GM19351 (cell line): ENCODE data around the gene IZUMO1.
"Not testable (repeated sequence)": the region's sequence is repeated elsewhere in the genome, so short reads cannot be mapped to it uniquely, and the experiment has no call there.

Source experiments
- ATAC-seq: cut with Tn5 transposase; IDR thresholded peaks from one replicate; pipeline ENCODE4 v1.9.1; 2021; ENCODE audit warnings: mild to moderate bottlenecking, moderate library complexity; ENCODE audit not compliant: unreplicated experiment

IZUMO1 gene

DNA sequence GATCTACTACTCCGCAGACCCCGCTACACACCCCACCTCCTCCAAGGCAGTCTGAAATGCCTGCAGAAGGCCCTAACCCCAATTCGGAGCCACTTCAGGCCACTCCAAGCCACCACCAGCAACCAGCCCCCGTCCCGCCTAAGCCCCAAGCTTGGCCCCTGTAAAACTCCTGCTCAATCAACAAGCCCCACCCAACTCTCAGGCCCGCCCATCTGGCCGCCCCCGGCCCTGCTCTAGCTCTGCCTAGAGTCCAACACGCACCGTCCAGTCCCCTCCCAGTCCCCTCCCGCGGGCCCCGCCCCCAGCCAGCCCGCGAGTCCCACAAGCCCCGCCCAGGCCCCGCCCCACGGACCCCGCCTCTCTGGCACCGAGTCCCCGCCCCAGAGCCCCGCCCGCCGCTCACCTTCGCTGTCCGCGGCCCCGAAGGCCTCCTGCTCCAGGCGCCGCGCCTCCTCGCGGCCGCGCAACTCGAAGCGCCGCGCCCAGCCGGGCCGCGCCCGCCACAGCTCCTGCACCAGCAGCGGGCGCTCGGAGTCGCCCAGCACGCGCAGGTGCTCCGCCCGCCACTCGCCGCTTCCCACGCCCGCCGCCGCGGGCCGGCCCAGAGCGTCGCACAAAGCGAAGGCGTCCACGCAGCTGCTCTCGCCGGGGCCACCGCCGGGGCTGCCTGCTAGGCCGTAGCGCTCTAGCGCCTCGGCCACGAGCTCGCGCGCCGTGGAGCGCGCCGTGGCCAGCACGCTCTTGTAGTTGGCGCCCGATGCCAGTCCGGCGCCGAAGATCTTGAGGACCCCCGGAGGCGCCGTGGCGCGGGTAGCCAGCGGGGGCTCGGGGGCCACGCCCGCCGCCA is 7.9 kb downstream of the IZUMO1 start:
- peak; percentile 90 for ATAC-seq

- no peak for ATAC-seq
Observed at GRCh38 chr19:48737360-48737998, 9.2 kb downstream of the IZUMO1 start.

DNA sequence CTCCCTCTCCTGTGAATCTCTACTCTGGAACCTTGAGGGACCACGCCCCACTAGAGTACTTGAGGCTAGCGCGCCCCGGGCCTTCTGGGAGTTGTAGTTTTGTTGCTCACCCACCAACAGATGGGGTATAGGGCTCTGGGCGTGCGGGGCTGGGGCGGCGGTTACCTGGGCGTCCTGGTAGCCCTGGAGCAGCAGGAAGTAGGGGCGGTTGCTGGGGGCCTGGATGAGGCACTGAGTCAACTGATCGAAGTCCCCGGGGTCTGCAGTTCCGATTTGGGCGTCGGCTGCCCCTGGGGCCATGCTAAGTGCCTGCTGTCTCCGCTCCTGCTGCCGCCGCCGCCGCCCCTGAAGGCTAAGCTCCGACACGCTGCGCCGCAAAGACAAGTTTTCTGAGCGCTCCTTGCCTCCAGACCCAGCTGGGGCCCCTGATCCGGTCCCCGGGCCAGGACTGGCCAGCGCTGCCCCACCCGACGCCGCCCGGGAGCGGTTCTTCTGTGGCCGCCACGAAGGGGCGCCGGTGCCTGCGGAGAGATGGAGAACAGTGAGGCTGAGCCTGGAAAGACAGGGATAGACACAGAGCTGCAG is 11.6 kb downstream of the IZUMO1 start:
- ATAC-seq, result no peak

DNA sequence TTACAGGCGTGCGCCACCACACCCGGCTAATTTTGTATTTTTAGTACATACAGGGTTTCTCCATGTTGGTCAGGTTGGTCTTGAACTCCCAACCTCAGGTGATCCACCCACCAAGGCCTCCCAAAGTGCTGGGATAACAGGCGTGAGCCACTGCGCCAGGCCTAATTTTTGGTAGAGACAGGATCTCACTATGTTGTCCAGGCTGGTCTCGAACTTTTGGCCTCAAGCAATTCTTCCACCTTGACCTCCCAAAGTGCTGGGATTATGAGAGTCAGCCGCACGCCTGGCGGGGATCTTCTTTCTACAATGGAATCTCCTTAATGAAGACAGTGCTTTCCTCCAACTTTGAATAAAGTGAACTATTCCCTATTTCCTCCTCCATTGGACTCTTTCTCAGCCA is 12.1 kb downstream of the IZUMO1 start:
- no peak for ATAC-seq

- no peak for ATAC-seq
Observed at GRCh38 chr19:48731452-48731851, 15.3 kb downstream of the IZUMO1 start.

DNA sequence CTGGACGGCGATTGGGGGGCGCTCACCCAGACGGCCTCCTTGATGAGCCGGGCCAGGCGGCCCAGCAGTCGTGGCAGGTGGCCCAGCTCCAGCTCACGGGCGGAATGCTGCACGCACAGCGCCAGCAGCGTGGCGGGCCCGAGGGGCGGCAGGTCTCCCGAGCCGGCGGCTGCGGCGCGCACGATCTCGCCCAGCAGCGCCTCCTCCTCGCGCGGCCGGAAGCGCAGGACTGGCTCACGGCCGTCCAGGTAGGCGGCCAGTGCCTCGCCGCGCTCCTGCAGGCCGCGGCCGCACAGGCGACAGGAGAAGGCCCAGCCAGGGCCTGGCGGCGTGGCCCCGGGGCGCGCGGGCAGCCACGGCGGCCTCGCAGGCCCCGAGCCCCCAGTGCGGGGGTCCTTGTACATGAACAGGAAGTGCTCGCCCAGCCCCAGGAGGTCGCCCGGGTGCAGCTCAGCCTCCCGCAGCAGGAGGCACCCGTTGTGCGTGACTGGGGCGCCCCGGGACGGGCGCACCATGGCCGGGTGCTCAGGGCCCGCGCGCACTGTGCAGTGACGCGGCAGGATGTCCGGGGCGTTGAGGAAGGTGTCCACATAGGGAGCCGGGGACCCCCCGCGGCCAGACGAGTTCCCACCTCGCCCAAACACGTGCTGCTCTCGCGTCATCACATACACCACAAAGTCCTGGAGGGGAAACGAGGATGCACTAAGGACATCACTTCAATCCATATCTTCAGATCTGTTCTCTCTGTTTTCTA is 17.6 kb downstream of the IZUMO1 start:
- ATAC-seq, result no peak

GRCh38 chr19:48726556-48726955 is 20.2 kb downstream of the IZUMO1 start:
- ATAC-seq, result no peak

DNA sequence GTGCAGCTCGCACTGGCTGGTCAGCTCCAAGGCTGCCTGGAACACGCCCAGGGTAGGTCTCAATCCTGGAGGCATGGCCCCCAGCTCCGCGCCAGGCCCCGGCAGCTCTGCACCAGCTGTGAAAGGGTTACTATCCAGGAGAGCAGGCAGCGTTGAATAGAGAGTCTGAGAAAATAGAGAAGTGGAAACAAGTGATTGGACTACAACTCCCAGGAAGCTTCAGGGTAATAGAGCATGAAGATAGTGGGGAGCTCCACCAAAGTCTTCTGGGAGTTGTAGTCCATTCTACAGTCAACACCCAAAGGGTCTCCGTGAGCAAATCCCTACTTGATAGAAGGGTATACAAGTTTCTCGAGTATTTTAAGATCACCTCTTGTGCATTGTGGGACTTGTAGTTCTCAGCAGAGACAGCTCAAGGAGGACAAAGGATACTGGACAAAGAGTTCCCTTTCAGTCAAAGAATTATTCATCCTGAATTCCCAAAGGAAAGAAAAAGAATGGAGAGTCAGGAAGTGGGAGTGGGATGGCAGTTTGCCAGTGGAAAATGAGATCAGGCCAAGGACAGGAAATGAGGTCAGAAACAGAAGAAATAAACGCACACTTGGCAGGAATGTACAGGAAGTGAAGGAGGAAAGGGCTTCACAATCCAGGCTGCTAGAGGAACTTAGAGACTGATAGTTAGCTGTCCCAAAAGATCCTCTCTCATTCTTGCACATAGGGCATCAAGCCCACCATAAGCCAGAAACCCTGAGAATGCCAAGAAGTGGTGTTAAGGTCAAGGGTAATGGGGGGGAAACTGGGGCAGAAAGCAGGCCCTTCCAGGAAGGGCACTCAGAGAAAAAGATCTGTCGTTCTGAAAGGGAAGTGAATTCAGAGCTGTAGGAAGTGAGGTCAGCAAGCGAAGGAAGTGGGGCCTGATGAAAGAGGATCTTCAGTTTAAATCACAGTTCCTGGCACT is 21.6 kb downstream of the IZUMO1 start:
- ATAC-seq, result no peak

DNA sequence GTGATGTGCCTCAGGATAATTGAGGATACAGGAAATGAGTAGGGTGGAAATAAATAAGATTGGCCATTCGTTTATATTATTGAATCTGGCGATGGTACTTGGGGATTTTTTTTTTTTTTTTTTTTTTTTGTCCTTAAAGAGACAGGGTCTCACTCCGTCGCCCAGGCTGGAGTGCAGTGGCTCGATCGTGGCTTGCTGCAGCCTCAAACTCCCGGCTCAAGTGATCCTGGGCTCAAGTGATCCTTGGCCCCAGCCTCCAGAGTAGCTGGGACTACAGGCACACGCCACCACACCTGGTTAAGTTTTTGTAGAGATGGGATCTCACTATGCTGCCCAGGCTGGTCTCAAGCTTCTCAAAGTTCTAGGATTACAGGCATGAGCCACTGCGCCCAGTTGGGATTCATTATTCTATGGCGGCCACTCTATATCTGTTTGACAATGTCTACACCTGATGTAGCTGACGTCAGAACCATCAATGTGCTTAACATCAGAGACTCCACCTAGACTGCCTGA is 24.5 kb downstream of the IZUMO1 start:
- ATAC-seq, result no peak

DNA sequence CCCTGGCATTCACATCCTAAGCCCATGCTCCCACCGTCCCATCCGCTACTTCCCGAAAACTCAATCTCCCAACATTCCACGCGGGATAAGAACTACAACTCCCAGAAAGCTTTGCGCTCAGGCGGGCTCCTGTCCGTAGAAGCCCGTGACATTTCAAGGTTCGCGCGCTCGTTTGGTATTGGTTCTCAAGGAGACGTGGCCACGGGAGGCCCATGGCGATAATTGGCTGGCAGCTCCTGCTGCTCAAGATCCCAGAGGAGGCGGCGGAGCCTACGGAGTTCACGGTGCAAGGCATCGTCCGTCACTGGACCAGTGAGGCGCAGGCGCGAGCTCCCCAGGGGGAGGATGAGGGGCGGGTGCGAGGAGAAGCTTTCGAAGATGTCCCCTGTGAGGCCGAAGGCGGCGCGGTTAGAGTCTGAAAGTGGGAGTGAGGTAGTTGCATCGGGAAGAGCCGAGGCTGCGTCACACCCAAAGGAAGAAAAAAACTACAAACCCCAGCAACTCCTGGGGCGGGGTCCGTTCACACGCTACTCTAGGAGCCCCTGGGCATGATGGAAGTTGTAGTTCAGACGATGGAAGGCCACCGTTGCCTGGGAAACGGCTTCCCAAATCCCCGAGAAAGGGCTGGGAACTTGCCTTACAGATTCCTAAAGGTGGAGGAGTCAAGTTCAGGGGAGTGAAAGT is 26.0 kb downstream of the IZUMO1 start:
- peak; percentile 80 for ATAC-seq

DNA sequence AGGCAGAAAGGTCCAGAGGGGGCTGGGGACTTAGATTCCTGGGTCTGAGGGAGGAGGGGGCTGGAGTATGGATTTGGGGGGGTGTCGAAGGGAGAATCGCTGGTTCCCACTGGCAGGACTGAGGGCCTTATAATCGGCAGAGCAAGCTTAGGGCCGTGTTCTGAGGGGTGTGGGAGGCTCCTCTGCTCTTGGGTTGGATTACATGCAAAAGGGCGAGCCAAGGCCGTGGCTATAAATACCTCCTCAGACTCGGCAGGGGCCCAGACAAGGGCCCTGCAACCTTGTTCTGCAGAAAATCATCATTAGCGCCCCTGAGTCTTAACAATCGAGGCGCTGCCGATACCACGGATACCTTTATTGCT is 26.5 kb downstream of the IZUMO1 start:
- peak; percentile 23 for ATAC-seq

DNA sequence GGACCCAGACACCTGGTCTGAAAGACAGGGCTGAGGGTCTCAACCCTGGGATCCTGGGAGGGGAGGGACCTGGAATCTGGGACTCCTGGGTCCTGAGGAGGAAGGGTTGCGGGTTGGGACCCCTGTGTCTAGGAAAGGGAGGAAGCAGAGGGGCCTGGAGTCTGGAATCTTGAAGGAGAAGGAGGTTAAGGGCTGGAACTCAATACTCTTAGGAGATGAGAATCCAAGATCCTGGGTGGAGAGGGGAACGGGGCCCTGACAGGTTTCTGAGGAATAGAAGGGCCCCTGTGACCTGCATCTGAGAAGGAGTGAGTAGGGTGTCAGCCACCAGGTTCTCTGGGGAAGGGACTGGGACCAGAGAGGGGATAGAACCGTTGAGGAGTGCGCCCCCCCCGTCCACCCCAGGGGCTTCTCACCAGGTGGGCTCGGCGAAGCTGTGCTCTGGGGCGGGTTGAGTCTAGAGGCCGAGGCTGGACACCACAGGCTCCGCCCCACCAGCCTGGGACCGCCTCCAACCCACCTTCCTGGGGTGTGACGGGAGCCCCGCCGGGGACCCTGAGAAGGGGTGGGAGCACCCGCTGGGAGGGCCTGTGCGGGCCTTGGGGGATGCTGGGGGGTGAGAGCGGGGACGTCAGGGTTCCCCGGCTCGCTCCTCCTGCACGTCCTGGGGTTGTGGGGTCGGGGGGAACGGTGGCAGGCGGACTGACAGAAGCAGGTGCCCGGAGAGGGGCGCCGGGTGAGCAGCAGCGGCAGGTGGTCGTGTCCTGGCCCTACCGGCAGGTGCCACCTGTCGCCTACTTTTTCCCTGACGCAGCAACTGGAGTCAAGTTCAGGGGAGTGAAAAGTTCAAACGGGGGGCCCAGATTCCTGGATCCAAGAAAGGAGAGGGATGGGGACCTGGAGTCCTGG is 27.2 kb downstream of the IZUMO1 start, which contains the start of gene MAMSTR:
TSS of gene MAMSTR (minus strand) at position 463 of the 909 bp plus-strand sequence. CDS start 694 bp downstream, outside the sequence.
- ATAC-seq, result no peak

- ATAC-seq, result no peak
Observed at GRCh38 chr19:48718711-48719231, 27.9 kb downstream of the IZUMO1 start.

DNA sequence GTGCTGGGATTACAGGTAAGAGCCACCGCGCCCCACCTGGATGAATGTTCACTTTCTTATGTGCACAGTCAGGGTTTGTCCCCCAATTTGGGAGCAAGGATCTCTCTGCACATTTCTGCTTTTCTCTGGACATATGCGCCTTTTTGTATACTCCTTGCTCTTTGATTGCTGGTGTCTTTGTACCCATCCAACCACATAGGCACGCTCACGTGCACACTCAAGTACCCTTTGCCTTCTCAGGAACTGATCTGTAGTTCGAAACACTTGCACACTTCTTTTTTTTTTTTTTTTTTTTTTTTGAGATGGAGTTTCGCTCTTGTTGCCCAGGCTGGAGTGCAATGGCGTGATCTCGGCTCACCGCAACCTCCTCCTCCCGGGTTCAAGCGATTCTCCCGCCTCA is 28.6 kb downstream of the IZUMO1 start:
- not testable (repeated sequence) for ATAC-seq

DNA sequence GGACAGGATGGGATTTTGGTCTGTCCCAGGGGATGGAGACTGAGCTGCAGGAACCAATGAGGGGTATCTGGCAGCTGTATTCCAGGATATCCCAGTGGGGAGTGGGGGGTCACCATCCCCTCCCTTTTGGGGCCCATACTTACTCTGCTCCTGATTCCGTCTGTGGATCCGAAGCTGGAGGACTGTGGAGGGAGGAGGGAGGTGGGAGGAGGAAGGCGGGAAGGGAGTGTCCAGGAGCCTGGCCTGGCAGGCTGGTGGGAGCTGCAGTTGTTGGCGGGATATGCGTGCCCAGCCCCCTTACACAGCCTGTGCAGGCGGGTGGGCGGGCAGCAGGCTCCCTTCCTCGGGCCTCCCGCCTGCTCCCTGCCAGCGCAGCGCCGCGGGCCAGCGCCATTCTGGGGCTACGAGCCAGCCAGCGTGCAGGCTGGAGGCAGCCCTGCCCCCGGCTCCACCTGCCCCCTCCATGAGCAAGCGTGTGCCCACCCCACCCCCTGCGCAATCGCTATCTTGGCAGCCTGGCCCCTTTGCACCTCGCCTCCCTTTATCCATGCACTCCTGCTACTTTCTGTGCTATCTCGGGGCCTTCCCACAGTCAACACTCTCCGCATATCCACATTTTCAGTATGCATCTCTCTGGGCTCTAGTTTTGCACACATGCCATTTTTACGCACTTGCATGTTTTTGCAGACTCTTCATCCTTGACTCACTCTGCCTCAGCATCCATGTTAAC is 30.0 kb downstream of the IZUMO1 start:
- ATAC-seq, result no peak

DNA sequence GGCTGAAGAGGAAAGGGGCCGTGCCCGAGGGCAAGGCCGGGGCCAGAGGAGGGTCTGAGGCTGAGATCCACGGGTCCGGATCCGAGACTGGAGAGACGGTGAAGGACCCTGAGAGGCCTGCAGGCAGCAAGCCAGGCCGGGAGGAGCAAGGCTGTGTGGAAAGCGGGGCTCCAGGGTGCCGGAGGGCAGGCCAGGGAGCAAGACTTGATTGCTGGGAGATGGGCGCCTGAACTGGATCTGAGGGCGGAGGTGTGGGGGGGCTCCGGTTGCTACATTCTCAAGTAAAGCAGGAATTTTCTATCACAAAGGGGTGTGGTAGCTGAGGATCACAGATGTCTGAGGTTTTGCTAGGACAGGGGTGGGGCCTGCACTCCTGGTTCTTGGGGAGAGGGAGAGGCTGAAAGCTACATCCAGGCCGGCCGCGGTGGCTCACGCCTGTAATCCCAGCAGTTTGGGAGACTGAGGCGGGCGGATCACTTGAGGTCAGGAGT is 31.0 kb downstream of the IZUMO1 start:
- ATAC-seq, result no peak
